Tongue (tissue), 3 donors: Measurements from ENCODE around the gene CBX1. TPM values are rescaled to one million over a fixed set of nuclear protein-coding genes. Genes with fewer than 3 reads are reported as not detected.

ENCODE experiments used
- DNase-seq: peaks from one replicate; pipeline ENCODE4 v3.0.0-alpha.2; 2015
- small RNA-seq: library from RNA; depleted of rRNA; stranded (forward); fragments of <200 nt; gene quantifications from one replicate; pipeline ENCODE3, GENCODE V24; 2014; ENCODE audit warnings: low replicate concordance
- total RNA-seq: library from RNA; depleted of rRNA; stranded (reverse); fragments of >200 nt; gene quantifications from one replicate; pipeline ENCODE4 v1.2.3, GENCODE V29; 2014

Gene CBX1
- total RNA-seq, 1 donor from 2014 or later: 61.0 TPM

DNA sequence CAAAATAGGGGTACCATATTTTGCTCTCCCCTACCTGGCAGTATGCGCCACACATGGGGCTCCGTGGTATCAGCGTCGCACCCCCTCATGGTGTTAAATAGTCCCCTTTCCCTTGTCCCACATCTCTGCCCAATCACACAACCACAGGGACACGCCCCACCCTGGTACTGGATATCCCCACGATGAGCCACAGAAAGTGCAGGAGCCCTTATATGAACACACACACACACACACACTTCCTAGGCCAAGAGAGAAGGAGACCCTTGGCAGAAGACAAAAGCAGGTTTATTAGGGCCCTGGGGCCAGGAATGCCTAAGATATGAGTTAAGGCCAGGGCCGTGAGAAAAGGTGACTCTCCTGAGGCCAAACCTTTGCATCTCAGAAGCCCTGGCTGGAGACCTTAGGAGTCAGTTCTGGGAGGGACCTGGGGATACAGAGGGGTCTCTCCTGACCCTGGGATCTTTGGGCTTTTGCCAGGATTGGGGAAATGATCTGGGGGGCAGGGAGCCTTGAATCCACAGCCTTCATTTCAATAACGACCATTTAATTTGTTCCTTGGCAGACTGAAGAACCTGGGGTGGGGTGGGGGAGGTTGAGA, 75.3 kb downstream of the CBX1 start:
- DNase-seq: peak; percentile 32

DNA sequence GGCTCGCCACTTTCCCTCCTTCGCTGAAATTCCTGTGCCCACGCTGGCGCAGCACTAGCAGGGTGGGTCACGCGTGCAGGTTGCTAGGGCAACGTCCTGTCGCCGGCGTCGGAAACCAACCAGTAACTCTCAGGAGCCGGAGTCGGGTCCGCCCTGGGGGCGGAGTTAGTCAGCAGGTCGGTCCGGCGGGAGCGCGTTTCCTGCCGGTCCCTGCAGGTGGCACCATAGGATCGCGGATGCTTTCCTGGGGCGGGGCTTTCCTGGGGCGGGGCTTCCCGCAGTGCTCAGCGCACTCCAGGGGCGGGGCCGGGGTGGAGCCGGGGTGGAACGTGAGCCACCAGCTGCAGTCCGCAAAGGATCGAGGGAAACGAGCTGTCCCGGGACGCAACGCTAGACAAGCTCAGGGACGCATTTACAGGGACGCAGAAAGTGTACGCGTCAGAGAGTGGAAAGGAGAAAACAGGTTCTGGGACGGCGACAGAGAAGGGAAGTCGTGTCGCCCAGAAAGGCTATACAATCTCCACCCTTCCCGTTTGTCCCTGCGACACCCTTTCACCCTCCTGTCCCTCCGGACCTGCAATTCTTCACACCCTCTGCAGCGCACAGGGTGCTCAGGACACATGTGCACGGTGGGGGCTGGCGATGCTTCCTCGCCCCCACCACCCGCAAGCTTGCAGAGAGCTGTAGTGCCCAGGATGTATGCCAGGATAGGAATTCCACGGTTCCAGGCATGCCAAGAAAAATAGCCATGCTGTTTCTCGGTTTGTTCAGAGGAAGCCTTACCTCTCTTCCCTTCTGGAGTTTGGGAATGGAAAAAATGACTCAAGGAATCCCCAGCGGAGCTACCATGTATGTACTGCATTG, 76.0 kb downstream of the CBX1 start:
- peak; percentile 98 for DNase-seq

DNA sequence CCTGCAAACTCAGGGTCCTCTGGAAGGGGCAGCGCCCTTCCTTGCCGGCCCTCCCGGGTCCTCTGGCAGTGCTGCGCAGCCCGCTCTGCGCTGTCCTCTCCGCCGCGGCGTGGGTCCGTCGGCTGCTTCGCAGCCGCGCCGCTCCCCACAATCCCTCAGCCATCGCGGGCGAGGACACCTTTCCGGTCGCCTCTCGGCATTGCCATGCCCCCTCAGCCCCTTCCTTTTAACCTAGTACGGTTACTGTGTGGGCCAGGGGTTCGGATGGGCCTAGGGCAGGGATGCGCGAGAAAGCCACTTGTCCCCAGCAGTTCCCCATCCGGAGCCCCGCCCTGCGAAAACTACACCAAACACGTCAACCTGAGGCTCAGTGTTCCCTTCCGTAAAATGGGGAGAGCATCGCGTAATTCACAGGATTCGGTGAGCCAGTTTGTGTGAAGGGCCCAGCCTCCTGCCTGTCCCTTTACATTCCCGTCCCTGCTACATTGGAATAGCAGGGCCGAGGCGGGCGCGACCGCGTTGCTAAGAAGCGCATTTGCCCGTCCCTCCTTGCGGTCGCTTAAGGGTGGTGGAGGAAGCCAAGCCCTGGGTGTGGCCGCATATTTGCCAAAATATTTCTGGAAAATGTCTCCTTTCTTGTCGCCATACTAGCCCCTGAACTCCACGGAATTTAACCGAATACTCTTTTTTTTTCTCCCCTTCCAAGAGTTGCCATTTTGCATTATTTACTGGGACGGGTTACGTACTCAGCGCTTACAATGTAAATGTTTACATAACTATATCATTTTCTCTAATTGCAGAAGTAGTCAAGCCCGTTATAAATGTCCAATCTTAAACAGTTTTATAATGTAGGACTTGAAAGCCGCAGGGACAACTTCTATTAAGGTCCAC, 76.9 kb downstream of the CBX1 start:
- DNase-seq: peak; percentile 63

DNA sequence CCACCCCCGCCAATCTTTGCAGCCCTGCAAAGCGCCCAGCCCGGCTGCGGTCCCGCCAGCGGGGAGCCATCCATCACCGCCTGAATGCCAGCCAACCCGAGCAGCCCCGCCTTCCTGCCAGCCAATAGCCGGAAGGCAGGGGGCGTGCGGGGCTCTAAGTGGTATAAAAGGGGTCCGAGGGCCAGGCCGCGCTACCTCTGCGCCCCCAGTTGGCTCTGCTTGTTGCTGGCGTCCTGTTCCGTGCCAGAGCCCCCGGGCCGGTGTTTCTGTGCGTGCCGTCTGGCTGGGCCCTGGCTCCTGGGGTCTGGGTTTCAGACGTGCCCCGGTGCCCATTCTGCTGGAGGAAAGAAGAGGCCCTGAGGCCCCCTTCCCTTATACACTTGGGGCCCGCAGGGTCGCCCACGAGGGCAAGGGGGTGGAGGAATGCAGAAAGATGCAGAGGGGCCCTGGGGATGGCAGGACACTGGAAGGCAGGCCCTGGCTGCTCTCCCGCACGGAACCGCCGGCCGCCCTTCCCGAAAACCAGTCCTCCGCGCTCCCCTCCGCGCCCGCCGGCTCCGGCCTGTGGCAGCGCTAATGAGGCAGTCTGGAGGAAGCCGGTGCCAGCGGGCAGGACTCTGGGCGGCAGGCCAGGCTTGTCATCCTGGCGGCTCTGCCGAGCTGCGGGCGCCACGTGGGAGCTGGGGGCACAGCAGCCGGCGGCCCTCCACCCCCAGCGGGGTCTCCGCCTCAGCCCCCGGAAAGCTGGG, 77.7 kb downstream of the CBX1 start:
- peak; percentile 91 for DNase-seq

DNA sequence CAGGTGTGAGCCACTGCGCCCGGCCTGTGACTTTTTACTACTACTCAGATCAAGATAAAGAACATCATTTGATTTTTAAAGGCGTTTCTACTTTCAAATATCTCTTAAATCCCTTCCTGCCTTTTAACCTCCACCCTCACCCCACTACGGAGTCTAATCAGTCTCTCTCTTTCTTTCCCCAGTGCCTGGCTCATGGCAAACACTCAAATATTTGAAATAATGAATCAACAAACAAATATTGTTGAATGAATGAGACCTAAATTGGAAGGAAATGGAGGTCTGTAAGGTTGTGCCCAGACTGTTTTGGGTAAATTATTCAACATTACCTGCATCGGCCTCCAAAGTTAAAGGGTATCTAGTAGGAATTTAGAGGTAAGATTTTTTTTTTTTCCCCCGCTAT, 78.4 kb downstream of the CBX1 start:
- no peak for DNase-seq

DNA sequence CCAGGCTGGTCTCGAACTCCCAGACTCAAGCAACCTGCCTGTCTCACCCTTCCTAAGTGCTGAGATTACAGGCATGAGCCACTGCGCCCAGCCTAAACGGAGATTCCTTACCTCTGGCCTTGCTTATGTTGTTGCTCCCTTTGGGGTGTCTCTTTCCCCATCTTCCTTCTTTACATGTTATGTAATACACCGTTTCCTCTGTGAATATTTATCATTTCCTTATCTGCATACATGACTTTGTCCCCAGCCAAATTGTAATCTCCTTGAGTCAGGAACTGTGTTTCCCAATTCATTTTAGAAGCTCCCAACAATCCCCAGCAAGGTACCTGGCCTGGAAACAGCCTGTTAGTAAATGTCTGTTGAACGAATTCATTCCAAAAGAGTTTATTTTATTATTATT, 79.3 kb downstream of the CBX1 start:
- no peak for DNase-seq

Small RNAs within 50 kb of the gene (small RNA-seq; reads per million reads assigned to genes)
- not detected for gene AC004477.2
- gene MIR152: 317 reads per million, percentile 98 among the genes with 10 or more reads in this experiment
- not detected for gene RNU6-1201P

Other genes with a start within 250 kb of the CBX1 start
- gene SP2, start 205.2 kb downstream of the CBX1 start, total RNA-seq: 2.4 TPM
- 20.4 TPM for gene PNPO, start 159.9 kb downstream of the CBX1 start, total RNA-seq
- gene PRR15L, start 143.6 kb downstream of the CBX1 start, total RNA-seq: 4.9 TPM
- 76.5 TPM for gene CDK5RAP3, start 130.4 kb downstream of the CBX1 start, total RNA-seq
- 18.2 TPM for gene COPZ2, start 63.7 kb downstream of the CBX1 start, total RNA-seq
- gene NFE2L1, start 53.1 kb downstream of the CBX1 start, total RNA-seq: 260 TPM
- gene SNX11, start 6.3 kb upstream of the CBX1 start, total RNA-seq: 6.2 TPM